OCI-LY7 (cell line): ENCODE results near the gene GJB2. TPM values are rescaled to one million over a fixed set of nuclear protein-coding genes. Genes with fewer than 3 reads are reported as not detected.

ENCODE experiments used
- BruUV-seq: library from RNA; stranded (reverse); fragments of 400-500 nt; replicated peaks from 2 replicates; lab custom pipeline; 2021; lab: Mats Ljungman, UMichigan
- CTCF ChIA-PET: fragments of 300-600 bp; sonication (Branson Sonifier 250); formaldehyde crosslinking; loops from one replicate; lab custom pipeline; 2022; ENCODE audit warnings: antibody characterized with exemption; ENCODE audit not compliant: unreplicated experiment; lab: Charles Lee
- POLR2A ChIA-PET: fragments of 300-600 bp; sonication (Branson Sonifier 250); formaldehyde crosslinking; loops from one replicate; lab custom pipeline; 2022; ENCODE audit warnings: antibody characterized with exemption; lab: Charles Lee
- DNase-seq: peaks from one replicate; pipeline ENCODE4 v3.0.0-alpha.2; 2015; ENCODE audit warnings: low spot score
- H2AFZ ChIP-seq: fragments of 200-600 bp; sonication (generic), shearing (Covaris generic); 2 replicates; pipeline ENCODE4 v1.6.1; 2014; ENCODE audit warnings: mild to moderate bottlenecking, antibody characterized with exemption, low read length, moderate library complexity
- H3K27ac ChIP-seq: fragments of 200-600 bp; sonication (generic); 2 replicates; pipeline ENCODE4 v1.5.1; 2014; ENCODE audit warnings: mixed run types, low read depth, mild to moderate bottlenecking, moderate library complexity, low read length, inconsistent platforms; ENCODE audit not compliant: poor library complexity, severe bottlenecking
- H3K36me3 ChIP-seq: fragments of 200-600 bp; sonication (generic); 2 replicates; pipeline ENCODE4 v1.6.1; 2014; ENCODE audit warnings: mild to moderate bottlenecking, antibody characterized with exemption, low read length, moderate library complexity, mixed read lengths; ENCODE audit not compliant: insufficient read depth
- H3K4me1 ChIP-seq: fragments of 200-600 bp; sonication (generic); 2 replicates; pipeline ENCODE4 v1.5.1; 2014; ENCODE audit warnings: mild to moderate bottlenecking, low read length; ENCODE audit not compliant: insufficient read depth, poor library complexity, severe bottlenecking
- H3K4me2 ChIP-seq: fragments of 200-600 bp; sonication (generic); 2 replicates; pipeline ENCODE4 v1.6.1; 2014; ENCODE audit warnings: mild to moderate bottlenecking, low read length
- H3K4me3 ChIP-seq: fragments of 200-600 bp; sonication (generic); 2 replicates; pipeline ENCODE4 v1.5.1; 2014; ENCODE audit warnings: mild to moderate bottlenecking, low read depth, low read length; ENCODE audit not compliant: poor library complexity, severe bottlenecking
- H3K79me2 ChIP-seq: fragments of 200-600 bp; sonication (generic); 2 replicates; pipeline ENCODE4 v1.6.1; 2016; ENCODE audit warnings: low read depth, mild to moderate bottlenecking, low read length, moderate library complexity, mixed read lengths; ENCODE audit not compliant: insufficient read depth
- H3K9me2 ChIP-seq: fragments of 200-600 bp; sonication (generic); 2 replicates; pipeline ENCODE4 v1.6.1; 2016; ENCODE audit warnings: mild to moderate bottlenecking, low read length, mixed read lengths; ENCODE audit not compliant: insufficient read depth
- H3K9me3 ChIP-seq: fragments of 200-600 bp; sonication (generic); 2 replicates; pipeline ENCODE4 v1.6.1; 2014; ENCODE audit warnings: mild to moderate bottlenecking, mixed run types, low read length, mixed read lengths
- H4K20me1 ChIP-seq: fragments of 200-600 bp; sonication (generic); 2 replicates; pipeline ENCODE4 v1.6.1; 2014; ENCODE audit warnings: mild to moderate bottlenecking, antibody characterized with exemption, low read length, moderate library complexity, mixed read lengths; ENCODE audit not compliant: insufficient read depth
- EZH2phosphoT487 ChIP-seq: fragments of 200-600 bp; sonication (generic); IDR thresholded peaks from 2 replicates; pipeline ENCODE4 v1.6.1; 2018; ENCODE audit warnings: low read depth, borderline replicate concordance, mild to moderate bottlenecking, mixed run types, antibody characterized with exemption, low read length, moderate library complexity, mixed read lengths
- intact Hi-C: fragments of 100-400 bp; cut with micrococcal nuclease; formaldehyde crosslinking; loops from one replicate; pipeline ENCODE4 v1.10.0; 2022; ENCODE audit not compliant: unreplicated experiment
- total RNA-seq, 2 experiments: library from RNA; depleted of rRNA in 1 of 2; stranded (reverse); fragments of >200 nt in 1 of 2; shearing (Covaris generic) in 1 of 2; gene quantifications; 2 replicates each; pipeline ENCODE4 v1.2.3, GENCODE V29; 2014 to 2022
- TF ChIP-seq, protein P1 (sequence below): fragments of 200-600 bp; sonication (generic); conservative IDR thresholded peaks from 2 replicates; pipeline ENCODE4 v1.5.1; 2014; ENCODE audit warnings: mild to moderate bottlenecking, antibody characterized with exemption, low read length, moderate library complexity, mixed read lengths

The GJB2 gene
- total RNA-seq, 2 experiments from 2014 or later = not detected

DNA sequence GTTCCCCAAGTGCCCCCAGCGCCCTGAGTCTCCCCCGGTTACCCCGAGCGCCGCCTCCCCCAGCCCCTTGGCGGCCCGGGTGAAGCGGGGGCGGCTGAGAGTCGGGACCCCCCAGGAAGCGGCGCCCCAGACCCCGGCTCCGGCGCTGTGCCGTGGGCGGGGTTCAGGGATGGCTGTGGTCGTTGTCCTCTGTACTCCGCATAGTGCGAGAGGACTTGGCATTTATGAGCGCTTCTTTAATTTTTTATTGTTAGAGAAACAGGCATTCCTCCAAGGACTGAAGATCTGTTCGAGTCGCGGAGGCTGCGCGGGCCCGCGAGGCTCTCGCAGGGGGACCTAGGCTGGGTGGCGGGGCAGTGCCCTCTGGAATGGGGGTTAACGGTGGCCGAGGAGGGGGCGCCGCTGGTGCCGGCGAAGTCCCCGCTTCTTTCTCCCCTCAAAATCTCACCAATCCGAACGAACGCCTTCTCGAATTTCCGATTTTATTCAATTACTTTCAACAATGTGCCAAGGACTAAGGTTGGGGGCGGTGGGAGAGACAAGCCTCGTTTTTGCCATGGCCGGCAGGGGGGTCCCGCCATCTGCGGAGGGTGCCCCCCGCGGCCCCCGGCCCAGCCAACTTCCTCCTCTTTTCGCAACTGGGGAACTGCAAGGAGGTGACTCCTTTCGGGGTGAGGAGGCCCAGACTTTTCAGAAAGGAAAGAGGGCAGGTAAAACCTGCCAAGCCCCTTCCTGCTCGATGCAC lies 596 bp upstream of the GJB2 start:
- CTCF ChIA-PET = no interaction called here
- POLR2A ChIA-PET = no interaction called here
- no peak for DNase-seq
- no peak overlapping the region for H2AFZ ChIP-seq
- no peak overlapping the region for H3K4me3 ChIP-seq
- no peaks in the 10 kb centered on the region for H3K36me3 ChIP-seq
- no peak overlapping the region for H3K27ac ChIP-seq
- BruUV-seq = no TSS peak
- H3K4me1 ChIP-seq = no peaks in the 10 kb centered on the region
- H4K20me1 ChIP-seq = no peaks in the 10 kb centered on the region
- no peak overlapping the region for H3K4me2 ChIP-seq
- no peak for TF ChIP-seq EZH2phosphoT487
- TF ChIP-seq, protein P1, sequence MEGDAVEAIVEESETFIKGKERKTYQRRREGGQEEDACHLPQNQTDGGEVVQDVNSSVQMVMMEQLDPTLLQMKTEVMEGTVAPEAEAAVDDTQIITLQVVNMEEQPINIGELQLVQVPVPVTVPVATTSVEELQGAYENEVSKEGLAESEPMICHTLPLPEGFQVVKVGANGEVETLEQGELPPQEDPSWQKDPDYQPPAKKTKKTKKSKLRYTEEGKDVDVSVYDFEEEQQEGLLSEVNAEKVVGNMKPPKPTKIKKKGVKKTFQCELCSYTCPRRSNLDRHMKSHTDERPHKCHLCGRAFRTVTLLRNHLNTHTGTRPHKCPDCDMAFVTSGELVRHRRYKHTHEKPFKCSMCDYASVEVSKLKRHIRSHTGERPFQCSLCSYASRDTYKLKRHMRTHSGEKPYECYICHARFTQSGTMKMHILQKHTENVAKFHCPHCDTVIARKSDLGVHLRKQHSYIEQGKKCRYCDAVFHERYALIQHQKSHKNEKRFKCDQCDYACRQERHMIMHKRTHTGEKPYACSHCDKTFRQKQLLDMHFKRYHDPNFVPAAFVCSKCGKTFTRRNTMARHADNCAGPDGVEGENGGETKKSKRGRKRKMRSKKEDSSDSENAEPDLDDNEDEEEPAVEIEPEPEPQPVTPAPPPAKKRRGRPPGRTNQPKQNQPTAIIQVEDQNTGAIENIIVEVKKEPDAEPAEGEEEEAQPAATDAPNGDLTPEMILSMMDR = no peak
- H3K9me2 ChIP-seq = no peaks in the 10 kb centered on the region
- no peaks in the 10 kb centered on the region for H3K9me3 ChIP-seq
- intact Hi-C loops = loop anchor here (10.0 kb wide), 1 partner anchor 731 kb away; no protein-coding TSS in a partner anchor
- H3K79me2 ChIP-seq = no peaks in the 10 kb centered on the region

DNA sequence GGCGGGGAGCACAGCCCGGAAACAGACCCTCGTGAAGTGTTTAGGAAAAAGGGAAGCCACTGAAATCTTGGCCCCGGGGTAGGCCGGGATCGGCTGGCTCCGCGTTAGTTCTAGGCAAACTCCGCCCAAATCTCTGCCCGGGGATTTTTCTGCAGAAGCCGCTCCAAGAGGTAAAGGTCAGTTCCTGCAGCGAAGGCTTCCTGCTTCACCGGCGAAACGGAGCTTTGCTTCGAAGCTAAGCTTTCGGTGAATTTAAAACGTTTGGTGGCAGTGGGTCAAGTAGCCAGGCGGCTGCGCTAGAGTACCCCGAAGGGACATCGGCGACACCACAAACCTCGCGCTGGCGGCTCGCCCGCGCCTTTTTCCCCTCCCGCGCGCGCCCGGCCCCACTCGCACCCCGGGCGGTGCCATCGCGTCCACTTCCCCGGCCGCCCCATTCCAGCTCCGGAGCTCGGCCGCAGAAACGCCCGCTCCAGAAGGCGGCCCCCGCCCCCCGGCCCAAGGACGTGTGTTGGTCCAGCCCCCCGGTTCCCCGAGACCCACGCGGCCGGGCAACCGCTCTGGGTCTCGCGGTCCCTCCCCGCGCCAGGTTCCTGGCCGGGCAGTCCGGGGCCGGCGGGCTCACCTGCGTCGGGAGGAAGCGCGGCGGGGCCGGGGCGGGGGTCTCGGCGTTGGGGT lies 441 bp downstream of the GJB2 start:
- no TSS peak for BruUV-seq
- H3K4me3 ChIP-seq = no peak overlapping the region
- ChIA-PET CTCF (no interaction called here), POLR2A (no interaction called here)
- H3K79me2 ChIP-seq = no peaks in the 10 kb centered on the region
- TF ChIP-seq EZH2phosphoT487 = no peak
- TF ChIP-seq, protein P1 = no peak
- H3K36me3 ChIP-seq = no peaks in the 10 kb centered on the region
- no peak overlapping the region for H3K27ac ChIP-seq
- H3K9me3 ChIP-seq = no peaks in the 10 kb centered on the region
- no peak for DNase-seq
- H3K4me1 ChIP-seq = no peaks in the 10 kb centered on the region
- no peaks in the 10 kb centered on the region for H4K20me1 ChIP-seq
- no peak overlapping the region for H3K4me2 ChIP-seq
- H3K9me2 ChIP-seq = no peaks in the 10 kb centered on the region
- intact Hi-C loops = loop anchor here (10.0 kb wide), 1 partner anchor 733 kb away; no protein-coding TSS in a partner anchor
- no peak overlapping the region for H2AFZ ChIP-seq
